Measurements from ENCODE around the gene COX11.
A peak's percentile ranks its signal among the peaks of the same experiment; 100 is the strongest.

The COX11 gene

GRCh38 chr17:54992797-54993639 is 24.6 kb upstream of the COX11 start:
- peak; percentile 26 for DNase-seq
- Histone ChIP-seq H3K36me3 (no peaks in the 10 kb centered on the region), H3K9me3 (no peaks in the 10 kb centered on the region), H3K4me1 (no peaks in the 10 kb centered on the region), H3K4me3 (ENCODE audit: low read depth, low read length) (no peak overlapping the region), H3K27me3 (no peaks in the 10 kb centered on the region)
- peak; percentile 65 for TF ChIP-seq CTCF (IDR thresholded peaks at IDR 0.05; ENCODE audit: low read depth, low read length)

GRCh38 chr17:54991567-54991966 is 23.1 kb upstream of the COX11 start:
- no peak for TF ChIP-seq CTCF (IDR thresholded peaks at IDR 0.05; ENCODE audit: low read depth, low read length)
- no peaks in the 10 kb centered on the region for H3K4me1 ChIP-seq
- no peak overlapping the region for H3K4me3 ChIP-seq (ENCODE audit: low read depth, low read length)
- no peaks in the 10 kb centered on the region for H3K27me3 ChIP-seq
- 0 out of 2 replicates have a peak, but pooled peaks cover 3% of the 10 kb centered on the region for H3K36me3 ChIP-seq
- H3K9me3 ChIP-seq: no peaks in the 10 kb centered on the region
- DNase-seq: no peak

- no peak for DNase-seq
- H3K9me3 ChIP-seq: no peaks in the 10 kb centered on the region
- H3K27me3 ChIP-seq: no peaks in the 10 kb centered on the region
- 0 out of 2 replicates have a peak, but pooled peaks cover 3% of the 10 kb centered on the region for H3K36me3 ChIP-seq
- TF ChIP-seq CTCF (IDR thresholded peaks at IDR 0.05; ENCODE audit: low read depth, low read length): no peak
- no peak overlapping the region for H3K4me3 ChIP-seq (ENCODE audit: low read depth, low read length)
- no peaks in the 10 kb centered on the region for H3K4me1 ChIP-seq
Measured at GRCh38 chr17:54990118-54990517, 21.7 kb upstream of the COX11 start.

GRCh38 chr17:54985476-54985875 is 17.0 kb upstream of the COX11 start:
- H3K4me1 ChIP-seq: no peaks in the 10 kb centered on the region; the same call in 1 of the 2 replicates
- H3K27me3 ChIP-seq: no peaks in the 10 kb centered on the region
- H3K4me3 ChIP-seq (ENCODE audit: low read depth, low read length): no peak overlapping the region
- 0 out of 2 replicates have a peak, but pooled peaks cover 3% of the 10 kb centered on the region for H3K36me3 ChIP-seq
- no peak for TF ChIP-seq CTCF (IDR thresholded peaks at IDR 0.05; ENCODE audit: low read depth, low read length)
- no peak for DNase-seq
- no peaks in the 10 kb centered on the region for H3K9me3 ChIP-seq

- no peaks in the 10 kb centered on the region; the same call in 1 of the 2 replicates for H3K4me1 ChIP-seq
- DNase-seq: no peak
- H3K36me3 ChIP-seq: 0 out of 2 replicates have a peak, but pooled peaks cover 3% of the 10 kb centered on the region
- H3K27me3 ChIP-seq: no peaks in the 10 kb centered on the region
- no peak for TF ChIP-seq CTCF (IDR thresholded peaks at IDR 0.05; ENCODE audit: low read depth, low read length)
- no peak overlapping the region for H3K4me3 ChIP-seq (ENCODE audit: low read depth, low read length)
- no peaks in the 10 kb centered on the region for H3K9me3 ChIP-seq
Measured at GRCh38 chr17:54983260-54983659, 14.8 kb upstream of the COX11 start.

- Histone ChIP-seq H3K9me3 (no peaks in the 10 kb centered on the region), H3K4me3 (ENCODE audit: low read depth, low read length) (no peak overlapping the region), H3K36me3 (0 out of 2 replicates have a peak, but pooled peaks cover 3% of the 10 kb centered on the region), H3K4me1 (no peaks in the 10 kb centered on the region; the same call in 1 of the 2 replicates), H3K27me3 (no peaks in the 10 kb centered on the region)
- TF ChIP-seq CTCF (IDR thresholded peaks at IDR 0.05; ENCODE audit: low read depth, low read length): no peak
- DNase-seq: no peak
Measured at GRCh38 chr17:54982399-54982798, 13.9 kb upstream of the COX11 start.

Measured in BE2C (cell line).